Measurements from ENCODE around the gene PRKCB. TPM values are rescaled to one million over a fixed set of nuclear protein-coding genes. Genes with fewer than 3 reads are reported as not detected.
A peak's percentile ranks its signal among the peaks of the same experiment; 100 is the strongest.
"Not testable (repeated sequence)": the region's sequence is repeated elsewhere in the genome, so short reads cannot be mapped to it uniquely, and the experiment has no call there.

Gene PRKCB
- total RNA-seq, 2 experiments from 2014 or later: 57.5 to 83.8 TPM

DNA sequence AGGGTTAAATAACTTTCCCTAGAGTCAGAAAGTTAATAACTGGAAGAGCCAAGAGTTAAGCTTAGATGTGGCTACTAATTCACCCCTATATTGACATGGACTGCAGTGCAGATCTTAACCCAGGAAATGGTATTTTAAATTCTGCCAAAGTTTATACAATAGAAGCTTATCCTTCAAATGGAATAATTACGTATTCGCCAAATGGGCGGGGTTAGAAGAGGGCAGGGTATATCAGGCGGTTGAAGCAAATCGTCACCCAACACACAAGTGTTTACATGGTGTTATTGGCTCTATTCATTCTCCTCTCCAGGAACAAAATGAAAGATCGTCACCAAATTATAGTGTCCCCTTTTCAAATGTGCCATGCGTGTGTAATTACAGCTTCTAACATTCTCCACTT lies 182.7 kb downstream of the PRKCB start:
- Mint-ChIP-seq H3K27ac (no peak overlapping the region), H3K27me3 (no peaks in the 10 kb centered on the region), H3K4me3 (no peak overlapping the region), H3K9me3 (ENCODE audit: low read depth) (no peaks in the 10 kb centered on the region), H3K4me1 (peaks cover 37% of the 10 kb centered on the region), H3K36me3 (ENCODE audit: low read depth) (peaks cover 2% of the 10 kb centered on the region)
- ChIA-PET CTCF (interaction anchor here (0.6 to 6.0 kb wide), 2 partner anchors 21 to 215 kb away, joined by 3 to 35 read pairs; no protein-coding TSS in a partner anchor), POLR2A (no interaction called here)
- DNase-seq (no peak), ATAC-seq (no peak)
- intact Hi-C loops (cut with DNase I, micrococcal nuclease): no loop called here

DNA sequence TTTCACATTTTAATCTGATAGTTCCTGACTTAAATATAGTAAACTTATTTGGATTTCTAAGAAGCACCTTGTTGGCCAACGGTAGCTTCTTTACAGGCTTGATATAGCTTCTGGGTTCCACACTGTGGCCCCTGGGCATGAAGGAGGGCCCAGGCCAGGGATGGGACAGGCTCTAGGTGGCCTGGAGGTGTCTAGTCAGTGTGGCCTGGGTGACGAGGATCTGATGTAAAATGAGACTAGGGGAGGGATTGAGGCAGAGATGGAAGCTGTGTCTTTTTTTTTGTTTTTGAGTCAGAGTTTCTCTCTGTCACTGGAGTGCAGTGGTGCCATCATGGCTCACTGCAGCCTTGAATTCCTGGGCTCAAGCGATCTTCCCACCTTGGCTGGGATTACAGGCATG lies 187.0 kb downstream of the PRKCB start:
- Mint-ChIP-seq H3K36me3 (ENCODE audit: low read depth) (peaks cover 2% of the 10 kb centered on the region), H3K9me3 (ENCODE audit: low read depth) (no peaks in the 10 kb centered on the region), H3K27ac (no peak overlapping the region), H3K27me3 (no peaks in the 10 kb centered on the region), H3K4me1 (peaks cover 6% of the 10 kb centered on the region), H3K4me3 (no peak overlapping the region)
- CTCF ChIA-PET: interaction anchor here (0.7 to 0.9 kb wide), 2 partner anchors 11 to 48 kb away, joined by 3 read pairs; no protein-coding TSS in a partner anchor
- ATAC-seq: no peak
- intact Hi-C loops (cut with DNase I, micrococcal nuclease): no loop called here
- DNase-seq: no peak
- POLR2A ChIA-PET: no interaction called here

DNA sequence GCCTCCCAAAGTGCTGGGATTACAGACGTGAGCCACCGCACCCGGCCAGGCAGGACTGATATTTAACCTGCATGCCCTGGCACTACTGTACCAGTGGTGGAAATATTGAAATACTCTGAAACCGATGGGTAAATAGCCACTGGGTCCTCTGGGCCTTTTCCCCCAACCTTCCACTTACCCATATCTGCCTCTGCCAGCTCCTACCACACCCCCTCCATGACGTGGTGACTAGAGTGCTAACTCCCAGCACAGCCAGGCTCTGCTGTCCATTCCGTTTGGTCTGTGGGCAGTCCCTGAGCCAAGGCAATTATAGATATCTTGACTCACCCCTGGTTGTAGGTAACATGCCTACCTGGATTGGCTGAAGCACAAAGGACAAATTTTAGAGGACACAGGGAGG lies 187.8 kb downstream of the PRKCB start:
- intact Hi-C loops (cut with DNase I, micrococcal nuclease): no loop called here
- H3K4me1 Mint-ChIP-seq: peaks cover 6% of the 10 kb centered on the region
- POLR2A ChIA-PET: no interaction called here
- no peak for ATAC-seq
- no peaks in the 10 kb centered on the region for H3K9me3 Mint-ChIP-seq (ENCODE audit: low read depth)
- DNase-seq: no peak
- no peak overlapping the region for H3K4me3 Mint-ChIP-seq
- no peak overlapping the region for H3K27ac Mint-ChIP-seq
- H3K27me3 Mint-ChIP-seq: no peaks in the 10 kb centered on the region
- CTCF ChIA-PET: interaction anchor here (0.9 kb wide), 1 partner anchor 12 kb away, joined by 3 read pairs; no protein-coding TSS in a partner anchor
- peaks cover 2% of the 10 kb centered on the region for H3K36me3 Mint-ChIP-seq (ENCODE audit: low read depth)

DNA sequence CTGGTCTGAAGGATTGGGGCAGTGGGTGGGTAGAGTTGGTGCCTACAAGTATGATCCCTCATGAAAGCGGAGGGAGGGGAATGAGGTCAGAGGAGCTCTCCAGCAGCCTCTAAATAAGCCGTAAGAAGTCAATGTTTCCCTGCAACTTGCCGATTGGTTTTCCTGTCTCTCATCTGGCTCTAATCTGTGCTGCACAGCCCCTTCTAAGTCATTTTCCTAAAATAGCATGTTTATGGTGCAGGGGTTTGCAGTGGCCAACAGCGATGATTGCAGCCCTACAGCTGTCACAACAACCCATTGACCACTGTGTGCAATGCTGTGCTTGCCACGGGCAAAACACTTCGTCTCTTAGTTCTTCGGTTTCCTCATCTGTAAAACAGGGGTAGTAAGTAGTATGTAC lies 189.2 kb downstream of the PRKCB start:
- ChIA-PET CTCF (interaction anchor here (1.4 kb wide), 1 partner anchor 17 kb away, joined by 9 read pairs; no protein-coding TSS in a partner anchor), POLR2A (no interaction called here)
- H3K4me1 Mint-ChIP-seq: peaks cover 4% of the 10 kb centered on the region
- H3K27me3 Mint-ChIP-seq: no peaks in the 10 kb centered on the region
- H3K9me3 Mint-ChIP-seq (ENCODE audit: low read depth): no peaks in the 10 kb centered on the region
- no peak overlapping the region for H3K4me3 Mint-ChIP-seq
- H3K27ac Mint-ChIP-seq: no peak overlapping the region
- H3K36me3 Mint-ChIP-seq (ENCODE audit: low read depth): peaks cover 2% of the 10 kb centered on the region
- DNase-seq: no peak
- intact Hi-C loops (cut with DNase I, micrococcal nuclease): no loop called here
- ATAC-seq: no peak

DNA sequence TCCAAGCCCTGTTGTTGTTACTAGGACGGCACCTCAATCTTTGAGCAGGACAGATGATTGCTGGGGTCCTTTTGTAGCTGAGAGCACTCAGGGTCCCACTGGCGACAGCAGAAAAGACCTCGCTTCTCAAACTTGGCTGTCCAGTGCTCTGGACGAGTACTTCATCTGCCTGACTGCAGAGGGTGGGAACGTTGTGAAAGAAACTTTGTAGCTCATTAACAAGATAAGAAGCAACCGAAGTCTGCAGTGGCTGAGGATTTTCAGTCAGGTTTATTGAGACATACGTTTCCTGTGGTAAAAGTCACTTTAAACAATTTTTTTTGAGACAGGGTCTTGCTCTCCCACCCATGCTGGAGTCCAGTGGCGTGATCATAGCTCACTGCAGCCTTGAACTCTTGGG lies 191.7 kb downstream of the PRKCB start:
- ChIA-PET POLR2A (no interaction called here), CTCF (interaction anchor here (0.6 to 2.0 kb wide), 4 partner anchors 8 to 668 kb away, joined by 3 to 10 read pairs (median 4); no protein-coding TSS in a partner anchor)
- peaks cover 6% of the 10 kb centered on the region for H3K36me3 Mint-ChIP-seq (ENCODE audit: low read depth)
- intact Hi-C loops (cut with DNase I, micrococcal nuclease): no loop called here
- no peaks in the 10 kb centered on the region for H3K9me3 Mint-ChIP-seq (ENCODE audit: low read depth)
- DNase-seq: no peak
- H3K27ac Mint-ChIP-seq: no peak overlapping the region
- no peak overlapping the region for H3K4me3 Mint-ChIP-seq
- no peak for ATAC-seq
- no peaks in the 10 kb centered on the region for H3K4me1 Mint-ChIP-seq
- no peaks in the 10 kb centered on the region for H3K27me3 Mint-ChIP-seq

DNA sequence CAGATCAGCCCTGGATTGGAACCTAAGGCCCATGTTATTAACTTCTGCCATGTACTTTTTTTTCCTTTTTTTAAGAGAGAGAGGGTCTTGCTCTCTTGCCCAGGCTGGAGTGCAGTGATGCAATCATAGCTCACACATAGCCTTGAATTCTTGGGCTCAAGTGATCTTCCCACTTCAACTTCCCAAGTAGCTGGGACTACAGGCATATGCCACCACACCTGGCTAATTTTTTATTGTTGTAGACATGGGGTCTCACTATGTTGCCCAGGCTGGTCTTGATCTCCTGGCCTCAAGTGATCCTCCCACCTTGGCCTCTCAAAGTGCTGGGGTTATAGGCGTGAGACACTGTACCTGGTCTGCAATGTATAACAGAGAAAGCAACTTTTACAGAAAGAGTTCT lies 194.1 kb downstream of the PRKCB start:
- DNase-seq; H3K9me3 Mint-ChIP-seq (ENCODE audit: low read depth); H3K27me3 Mint-ChIP-seq; POLR2A ChIA-PET; CTCF ChIA-PET; H3K27ac Mint-ChIP-seq; H3K4me3 Mint-ChIP-seq; intact Hi-C loops (cut with DNase I, micrococcal nuclease); ATAC-seq: not testable (repeated sequence)
- peaks cover 13% of the 10 kb centered on the region for H3K4me1 Mint-ChIP-seq
- H3K36me3 Mint-ChIP-seq (ENCODE audit: low read depth): peaks cover 14% of the 10 kb centered on the region

DNA sequence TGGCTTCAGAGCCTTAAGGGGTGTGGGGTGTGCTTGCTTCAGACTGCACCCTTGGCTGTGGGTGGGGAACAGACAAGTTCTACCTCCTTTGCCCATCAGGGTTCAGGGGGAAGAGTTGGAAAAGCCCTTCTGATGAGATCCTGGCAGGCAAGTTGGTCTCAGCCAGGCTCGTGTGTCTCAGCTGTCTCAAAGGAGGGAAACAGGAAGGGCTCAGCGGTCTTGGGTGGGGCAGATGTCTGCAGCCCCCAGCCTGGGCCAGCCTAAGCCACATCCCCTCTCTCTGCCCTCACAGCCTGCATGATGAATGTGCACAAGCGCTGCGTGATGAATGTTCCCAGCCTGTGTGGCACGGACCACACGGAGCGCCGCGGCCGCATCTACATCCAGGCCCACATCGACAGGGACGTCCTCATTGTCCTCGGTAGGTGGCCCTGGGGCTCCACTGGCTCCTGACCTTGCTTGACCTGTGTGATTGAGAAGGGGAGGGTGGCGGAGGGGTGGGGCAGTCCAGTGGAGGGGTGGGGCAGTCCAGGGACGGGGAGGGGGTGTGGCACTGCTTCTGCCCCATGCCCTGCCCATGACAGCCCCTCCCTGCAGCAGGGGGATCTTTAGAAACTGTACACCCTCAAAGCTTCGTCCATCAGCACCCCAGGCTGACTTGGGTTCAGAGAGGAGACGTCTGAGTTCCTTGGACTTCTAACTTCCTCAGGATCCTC lies 199.5 kb downstream of the PRKCB start:
- DNase-seq: no peak
- H3K27ac Mint-ChIP-seq: no peak overlapping the region
- no peaks in the 10 kb centered on the region for H3K27me3 Mint-ChIP-seq
- peaks cover 14% of the 10 kb centered on the region for H3K36me3 Mint-ChIP-seq (ENCODE audit: low read depth)
- H3K9me3 Mint-ChIP-seq (ENCODE audit: low read depth): peaks cover 3% of the 10 kb centered on the region
- H3K4me1 Mint-ChIP-seq: peaks cover 29% of the 10 kb centered on the region
- ChIA-PET POLR2A (no interaction called here), CTCF (interaction anchor here (1.3 to 6.7 kb wide), 7 partner anchors 8 to 301 kb away, joined by 3 to 81 read pairs (median 10); no protein-coding TSS in a partner anchor)
- intact Hi-C loops (cut with DNase I, micrococcal nuclease): no loop called here
- ATAC-seq: peak; percentile 36
- no peak overlapping the region for H3K4me3 Mint-ChIP-seq

DNA sequence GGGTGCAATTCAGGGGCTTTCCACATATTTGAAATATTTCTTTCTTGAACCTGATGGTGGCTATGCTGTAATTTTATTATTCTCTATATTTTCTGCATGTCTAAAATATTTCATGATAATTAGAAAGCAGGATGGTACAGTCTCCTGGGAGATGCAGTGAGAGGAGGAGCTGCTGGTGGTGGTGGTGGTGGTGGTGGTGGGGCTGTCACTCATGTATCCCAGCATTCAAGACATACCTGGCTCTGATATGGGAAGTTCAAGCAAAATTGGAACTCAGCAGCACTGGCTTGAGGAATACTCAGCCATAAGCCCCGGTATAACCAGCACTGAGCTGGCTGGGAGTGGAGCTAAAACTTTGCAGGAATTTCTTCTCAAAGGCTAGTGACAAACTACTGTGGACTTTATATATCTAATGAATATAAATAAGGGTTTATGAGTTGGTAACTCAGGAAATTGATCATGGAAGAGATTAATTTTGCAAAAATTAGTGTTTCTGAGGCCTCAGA lies 200.3 kb downstream of the PRKCB start:
- H3K27ac Mint-ChIP-seq: no peak overlapping the region
- ChIA-PET POLR2A (interaction anchor here (0.6 kb wide), 1 partner anchor 77 kb away, joined by 3 read pairs; no protein-coding TSS in a partner anchor), CTCF (interaction anchor here (0.6 to 6.7 kb wide), 21 partner anchors 9 to 570 kb away, joined by 3 to 81 read pairs (median 4); no protein-coding TSS in a partner anchor)
- peaks cover 14% of the 10 kb centered on the region for H3K36me3 Mint-ChIP-seq (ENCODE audit: low read depth)
- peaks cover 3% of the 10 kb centered on the region for H3K9me3 Mint-ChIP-seq (ENCODE audit: low read depth)
- DNase-seq (no peak), ATAC-seq (no peak)
- H3K4me3 Mint-ChIP-seq: no peak overlapping the region
- intact Hi-C loops (cut with DNase I, micrococcal nuclease): loop anchor here (1.0 to 2.0 kb wide), 5 partner anchors 25 to 301 kb away; no protein-coding TSS in a partner anchor
- H3K27me3 Mint-ChIP-seq: no peaks in the 10 kb centered on the region
- peaks cover 29% of the 10 kb centered on the region for H3K4me1 Mint-ChIP-seq

DNA sequence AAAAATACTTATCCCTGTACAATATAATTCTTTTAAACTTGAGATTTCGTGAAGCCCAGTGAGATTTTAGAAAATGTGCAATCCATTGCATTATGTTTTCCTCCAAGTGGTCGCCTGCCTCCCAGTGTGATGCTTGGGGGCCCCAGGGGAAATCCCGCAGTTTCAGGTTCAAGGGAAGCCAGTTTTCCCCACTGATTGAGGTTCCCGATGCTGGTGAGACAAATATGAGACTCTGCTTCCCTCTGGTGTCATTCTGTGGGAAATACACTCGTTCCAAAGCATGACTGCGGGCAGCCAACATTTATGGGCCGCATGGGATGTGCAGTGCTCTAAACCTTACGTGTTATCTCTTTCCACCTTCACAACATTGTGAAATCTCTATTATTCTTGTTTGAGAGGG lies 200.8 kb downstream of the PRKCB start:
- no peak overlapping the region for H3K27ac Mint-ChIP-seq
- intact Hi-C loops (cut with DNase I, micrococcal nuclease): loop anchor here (1.0 to 2.0 kb wide), 5 partner anchors 26 to 302 kb away; no protein-coding TSS in a partner anchor

DNA sequence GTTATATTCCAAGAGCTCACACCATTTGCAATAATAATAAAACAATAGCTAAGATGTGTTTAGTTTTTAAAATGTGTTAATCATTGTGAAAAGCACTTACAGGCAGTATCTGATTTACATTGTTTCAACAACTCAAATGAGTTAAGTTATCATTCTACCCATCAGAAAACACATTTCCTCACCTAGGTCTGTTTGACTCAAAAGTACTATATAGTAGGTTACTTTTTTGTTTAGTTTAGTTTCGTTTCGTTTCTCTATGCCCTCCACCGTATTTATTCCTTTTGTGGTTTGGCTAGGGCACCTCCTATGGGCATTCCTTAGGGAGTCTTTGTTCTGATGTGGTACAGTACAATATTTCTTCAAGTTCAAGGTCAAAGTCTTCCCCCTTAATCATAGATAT lies 201.6 kb downstream of the PRKCB start:
- no peak for DNase-seq
- Mint-ChIP-seq H3K27ac (no peak overlapping the region), H3K36me3 (ENCODE audit: low read depth) (peaks cover 8% of the 10 kb centered on the region), H3K4me3 (no peak overlapping the region), H3K27me3 (no peaks in the 10 kb centered on the region), H3K4me1 (peaks cover 31% of the 10 kb centered on the region), H3K9me3 (ENCODE audit: low read depth) (peaks cover 3% of the 10 kb centered on the region)
- CTCF ChIA-PET: interaction anchor here (0.6 to 6.7 kb wide), 14 partner anchors 15 to 491 kb away, joined by 3 to 81 read pairs (median 5); no protein-coding TSS in a partner anchor
- POLR2A ChIA-PET: no interaction called here
- no peak for ATAC-seq
- intact Hi-C loops (cut with DNase I, micrococcal nuclease): loop anchor here (2.0 kb wide), 2 partner anchors 27 to 303 kb away; no protein-coding TSS in a partner anchor

More for the DNA sequence above, 200.8 kb downstream of the PRKCB start:
- POLR2A ChIA-PET: no interaction called here
- H3K27me3 Mint-ChIP-seq: no peaks in the 10 kb centered on the region
- H3K9me3 Mint-ChIP-seq (ENCODE audit: low read depth): peaks cover 3% of the 10 kb centered on the region
- H3K4me1 Mint-ChIP-seq: peaks cover 29% of the 10 kb centered on the region
- ATAC-seq (peak; percentile 60), DNase-seq (peak; percentile 47)
- H3K36me3 Mint-ChIP-seq (ENCODE audit: low read depth): peaks cover 14% of the 10 kb centered on the region
- CTCF ChIA-PET: interaction anchor here (0.6 to 6.7 kb wide), 23 partner anchors 10 to 570 kb away, joined by 3 to 81 read pairs (median 4); no protein-coding TSS in a partner anchor
- H3K4me3 Mint-ChIP-seq: no peak overlapping the region

DNA sequence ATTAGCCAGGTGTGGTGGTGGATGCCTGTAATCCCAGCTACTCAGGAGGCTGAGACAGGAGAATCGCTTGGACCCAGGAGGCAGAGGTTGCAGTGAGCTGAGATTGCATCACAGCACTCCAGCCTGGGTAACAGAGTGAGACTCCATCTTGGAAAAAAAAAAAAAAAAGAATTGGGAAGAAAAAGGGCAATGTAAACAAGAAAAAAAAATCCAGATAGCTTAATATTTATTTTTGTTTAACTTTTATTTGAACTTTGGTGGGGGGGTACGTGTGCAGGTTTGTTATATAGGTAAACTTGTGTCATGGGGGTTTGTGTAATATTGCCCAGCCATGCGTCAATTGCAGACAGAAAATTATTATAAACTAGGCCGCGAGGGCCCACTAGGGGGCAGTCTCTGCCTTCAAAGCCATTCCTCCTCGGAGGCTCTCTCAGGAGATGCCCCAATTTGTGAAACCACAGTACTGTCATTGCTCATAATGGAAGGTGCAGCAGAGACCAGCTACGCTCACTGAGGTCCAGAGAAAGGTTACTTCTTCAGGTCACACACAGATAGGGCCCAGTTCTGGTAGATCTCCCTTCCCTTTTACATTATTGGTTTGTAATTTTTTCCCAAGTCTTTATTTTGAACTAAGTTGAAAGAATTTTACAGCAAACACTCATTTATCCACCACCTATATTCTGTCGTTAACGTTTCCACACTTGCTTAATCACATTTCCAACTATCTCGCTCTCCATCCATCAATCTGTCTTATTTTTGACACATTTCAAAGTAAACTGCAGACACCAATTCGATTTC lies 206.2 kb downstream of the PRKCB start:
- ATAC-seq (peak; percentile 93), DNase-seq (peak; percentile 90)
- Mint-ChIP-seq H3K27me3 (no peaks in the 10 kb centered on the region), H3K27ac (no peak overlapping the region), H3K4me1 (peaks cover 5% of the 10 kb centered on the region), H3K9me3 (ENCODE audit: low read depth) (no peaks in the 10 kb centered on the region), H3K36me3 (ENCODE audit: low read depth) (no peaks in the 10 kb centered on the region), H3K4me3 (no peak overlapping the region)
- intact Hi-C loops (cut with DNase I, micrococcal nuclease): loop anchor here (1.0 kb wide), 3 partner anchors 211 to 462 kb away; no protein-coding TSS in a partner anchor
- POLR2A ChIA-PET: no interaction called here
- CTCF ChIA-PET: interaction anchor here (0.6 to 3.8 kb wide), 29 partner anchors 12 to 761 kb away, joined by 3 to 29 read pairs (median 4); no protein-coding TSS in a partner anchor
